ENCODE data around the gene CREB3L1.

Gene CREB3L1

GRCh38 chr11:46353698-46354097, 76.2 kb downstream of the CREB3L1 start:
- no peak for DNase-seq (ENCODE audit: low read depth)
- H3K4me3 ChIP-seq (ENCODE audit: low read length): no peak overlapping the region
- TF ChIP-seq CTCF (conservative IDR thresholded peaks at IDR 0.05; ENCODE audit: low read depth, low read length): no peak

- no peak overlapping the region for H3K4me3 ChIP-seq (ENCODE audit: low read length)
- no peak for TF ChIP-seq CTCF (conservative IDR thresholded peaks at IDR 0.05; ENCODE audit: low read depth, low read length)
- no peak for DNase-seq (ENCODE audit: low read depth)
Observed at GRCh38 chr11:46356924-46357482, 79.5 kb downstream of the CREB3L1 start.

- H3K4me3 ChIP-seq (ENCODE audit: low read length): no peak overlapping the region
- TF ChIP-seq CTCF (conservative IDR thresholded peaks at IDR 0.05; ENCODE audit: low read depth, low read length): no peak
- DNase-seq (ENCODE audit: low read depth): no peak
Observed at GRCh38 chr11:46357483-46357936, 80.0 kb downstream of the CREB3L1 start.

- no peak for TF ChIP-seq CTCF (conservative IDR thresholded peaks at IDR 0.05; ENCODE audit: low read depth, low read length)
- DNase-seq (ENCODE audit: low read depth): no peak
Observed at GRCh38 chr11:46359953-46360352, 82.5 kb downstream of the CREB3L1 start.

GRCh38 chr11:46360878-46361277, 83.4 kb downstream of the CREB3L1 start:
- DNase-seq (ENCODE audit: low read depth): no peak
- no peak overlapping the region for H3K4me3 ChIP-seq (ENCODE audit: low read length)
- TF ChIP-seq CTCF (conservative IDR thresholded peaks at IDR 0.05; ENCODE audit: low read depth, low read length): no peak

More at GRCh38 chr11:46359953-46360352, 82.5 kb downstream of the CREB3L1 start:
- H3K4me3 ChIP-seq (ENCODE audit: low read length): no peak overlapping the region

- H3K4me3 ChIP-seq (ENCODE audit: low read length): no peak overlapping the region
- no peak for TF ChIP-seq CTCF (conservative IDR thresholded peaks at IDR 0.05; ENCODE audit: low read depth, low read length)
- no peak for DNase-seq (ENCODE audit: low read depth)
Observed at GRCh38 chr11:46361283-46362155, 84.1 kb downstream of the CREB3L1 start.

All from retinal pigment epithelial cell (primary cell).